ENCODE measurements around the gene GIGYF1.

GRCh38 chr7:100640517-100641440 is 53.3 kb downstream of the GIGYF1 start:
- TF ChIP-seq POLR2A (IDR thresholded peaks at IDR 0.05; ENCODE audit: low read length) (peak; percentile 57), GATA1 (IDR thresholded peaks at IDR 0.05; ENCODE audit: low read depth, low read length) (no peak)
